Activated CD8-positive, alpha-beta T cell treated with anti-CD3 and anti-CD28 coated beads for 36 hours (primary cell): Measurements from ENCODE around the gene SLC25A44. TPM values are rescaled to one million over a fixed set of nuclear protein-coding genes. Genes with fewer than 3 reads are reported as not detected.

Source experiments
- ATAC-seq: fragments of 200-7000 bp; cut with Tn5 transposase; one replicate; pipeline ENCODE4 v1.10.0; 2021; ENCODE audit warnings: mild to moderate bottlenecking, moderate library complexity
- CTCF ChIA-PET: fragments of 350-600 bp; sonication (Branson Sonifier 250); formaldehyde crosslinking; loops from one replicate; lab custom pipeline; 2021; ENCODE audit warnings: antibody characterized with exemption; lab: Charles Lee
- POLR2A ChIA-PET: fragments of 350-600 bp; sonication (Branson Sonifier 250); formaldehyde crosslinking; loops from one replicate; lab custom pipeline; 2021; ENCODE audit warnings: antibody characterized with exemption; lab: Charles Lee
- DNase-seq: peaks from one replicate; pipeline ENCODE4 v3.0.0-alpha.2; 2020
- H3K27ac Mint-ChIP-seq: one replicate; pipeline ENCODE4 v1.8.0; 2021; ENCODE audit warnings: mild to moderate bottlenecking, mixed read lengths
- H3K27me3 Mint-ChIP-seq: one replicate; pipeline ENCODE4 v1.8.0; 2021; ENCODE audit warnings: mixed read lengths
- H3K36me3 Mint-ChIP-seq: one replicate; pipeline ENCODE4 v1.8.0; 2021; ENCODE audit warnings: low read depth, mixed read lengths
- H3K4me1 Mint-ChIP-seq: one replicate; pipeline ENCODE4 v1.8.0; 2021; ENCODE audit warnings: low read depth, mixed read lengths
- H3K4me3 Mint-ChIP-seq: one replicate; pipeline ENCODE4 v1.8.0; 2021; ENCODE audit warnings: mild to moderate bottlenecking, moderate library complexity, mixed read lengths
- H3K9me3 Mint-ChIP-seq: one replicate; pipeline ENCODE4 v1.8.0; 2021; ENCODE audit warnings: mixed read lengths
- intact Hi-C: fragments of 100-400 bp; cut with micrococcal nuclease; formaldehyde crosslinking; loops from one replicate; pipeline ENCODE4 v1.10.0; 2022
- total RNA-seq, 2 experiments: library from RNA; stranded (reverse); gene quantifications; one replicate each; pipeline ENCODE4 v1.2.3, GENCODE V29; 2021
- TF ChIP-seq, protein P1 (sequence below): fragments of 200-600 bp; IDR thresholded peaks from one replicate; pipeline ENCODE4 v1.8.0; 2022; ENCODE audit warnings: antibody characterized with exemption, mild to moderate bottlenecking

The SLC25A44 gene
- total RNA-seq, 2 experiments from 2014 or later, result 41.9 to 43.0 TPM

- H3K4me3 Mint-ChIP-seq, result no peak overlapping the region
- no peaks in the 10 kb centered on the region for H3K9me3 Mint-ChIP-seq
- no peaks in the 10 kb centered on the region for H3K27me3 Mint-ChIP-seq
- intact Hi-C loops, result no loop called here
- no peak overlapping the region for H3K27ac Mint-ChIP-seq
- H3K36me3 Mint-ChIP-seq, result peaks cover 55% of the 10 kb centered on the region
- ATAC-seq (peak; percentile 81), DNase-seq (peak; percentile 72)
- peaks cover 60% of the 10 kb centered on the region for H3K4me1 Mint-ChIP-seq
- ChIA-PET POLR2A (interaction anchor here (0.8 to 12.8 kb wide), 12 partner anchors 13 to 85 kb away, joined by 3 to 177 read pairs (median 4); partner anchors contain the start of genes PMF1 and TMEM79), CTCF (interaction anchor here (0.7 to 4.7 kb wide), 11 partner anchors 11 to 187 kb away, joined by 3 to 57 read pairs (median 5); partner anchors contain the start of gene PMF1)
- TF ChIP-seq, protein P1, sequence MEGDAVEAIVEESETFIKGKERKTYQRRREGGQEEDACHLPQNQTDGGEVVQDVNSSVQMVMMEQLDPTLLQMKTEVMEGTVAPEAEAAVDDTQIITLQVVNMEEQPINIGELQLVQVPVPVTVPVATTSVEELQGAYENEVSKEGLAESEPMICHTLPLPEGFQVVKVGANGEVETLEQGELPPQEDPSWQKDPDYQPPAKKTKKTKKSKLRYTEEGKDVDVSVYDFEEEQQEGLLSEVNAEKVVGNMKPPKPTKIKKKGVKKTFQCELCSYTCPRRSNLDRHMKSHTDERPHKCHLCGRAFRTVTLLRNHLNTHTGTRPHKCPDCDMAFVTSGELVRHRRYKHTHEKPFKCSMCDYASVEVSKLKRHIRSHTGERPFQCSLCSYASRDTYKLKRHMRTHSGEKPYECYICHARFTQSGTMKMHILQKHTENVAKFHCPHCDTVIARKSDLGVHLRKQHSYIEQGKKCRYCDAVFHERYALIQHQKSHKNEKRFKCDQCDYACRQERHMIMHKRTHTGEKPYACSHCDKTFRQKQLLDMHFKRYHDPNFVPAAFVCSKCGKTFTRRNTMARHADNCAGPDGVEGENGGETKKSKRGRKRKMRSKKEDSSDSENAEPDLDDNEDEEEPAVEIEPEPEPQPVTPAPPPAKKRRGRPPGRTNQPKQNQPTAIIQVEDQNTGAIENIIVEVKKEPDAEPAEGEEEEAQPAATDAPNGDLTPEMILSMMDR, result no peak
Observed at GRCh38 chr1:156198831-156199349, 5.0 kb downstream of the SLC25A44 start.

DNA sequence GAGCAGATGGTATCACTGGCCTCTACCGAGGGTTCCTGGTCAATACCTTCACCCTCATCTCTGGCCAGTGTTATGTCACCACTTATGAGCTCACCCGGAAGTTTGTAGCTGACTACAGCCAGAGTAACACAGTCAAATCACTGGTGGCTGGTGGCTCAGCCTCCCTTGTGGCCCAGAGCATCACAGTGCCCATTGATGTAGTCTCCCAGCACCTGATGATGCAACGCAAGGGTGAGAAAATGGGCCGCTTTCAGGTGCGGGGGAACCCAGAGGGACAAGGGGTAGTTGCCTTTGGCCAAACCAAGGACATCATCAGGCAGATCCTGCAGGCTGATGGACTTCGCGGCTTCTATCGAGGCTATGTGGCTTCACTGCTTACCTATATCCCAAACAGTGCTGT is 6.1 kb downstream of the SLC25A44 start:
- ATAC-seq (no peak), DNase-seq (peak; percentile 20)
- H3K36me3 Mint-ChIP-seq, result peaks cover 48% of the 10 kb centered on the region
- H3K27me3 Mint-ChIP-seq, result no peaks in the 10 kb centered on the region
- TF ChIP-seq, protein P1, result no peak
- POLR2A ChIA-PET, result interaction anchor here (0.6 to 12.8 kb wide), 5 partner anchors 12 to 80 kb away, joined by 4 to 177 read pairs (median 6); partner anchors contain the start of gene PMF1
- H3K4me3 Mint-ChIP-seq, result no peak overlapping the region
- no peaks in the 10 kb centered on the region for H3K9me3 Mint-ChIP-seq
- CTCF ChIA-PET, result interaction anchor here (2.0 to 4.7 kb wide), 5 partner anchors 10 to 103 kb away, joined by 6 to 57 read pairs (median 12); partner anchors contain the start of gene PMF1
- intact Hi-C loops, result no loop called here
- peaks cover 57% of the 10 kb centered on the region for H3K4me1 Mint-ChIP-seq
- H3K27ac Mint-ChIP-seq, result no peak overlapping the region

DNA sequence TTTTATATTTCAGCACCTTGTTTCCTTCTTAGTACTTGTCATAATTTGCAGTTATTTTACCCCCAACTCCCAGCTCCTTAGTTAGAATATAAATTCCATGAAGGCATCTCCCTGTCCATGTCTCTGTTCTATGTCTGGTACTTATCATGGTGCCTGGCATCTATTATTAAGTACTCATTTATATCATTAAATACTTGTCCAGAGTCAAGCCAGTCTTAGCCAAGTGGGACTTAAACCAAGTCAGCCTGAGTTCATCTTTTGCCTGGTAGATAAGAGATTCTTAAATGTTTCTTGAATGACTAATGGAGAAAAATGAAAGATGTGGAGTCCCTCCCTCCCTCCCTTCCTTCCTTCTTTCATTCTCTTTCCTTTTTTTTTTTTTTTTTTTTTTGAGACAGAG is 9.4 kb downstream of the SLC25A44 start:
- peaks cover 34% of the 10 kb centered on the region for H3K4me1 Mint-ChIP-seq
- POLR2A ChIA-PET, result interaction anchor here (0.7 to 12.8 kb wide), 5 partner anchors 9 to 48 kb away, joined by 3 to 177 read pairs (median 3); partner anchors contain the start of gene PMF1
- DNase-seq (no peak), ATAC-seq (no peak)
- no peak overlapping the region for H3K4me3 Mint-ChIP-seq
- H3K36me3 Mint-ChIP-seq, result peaks cover 41% of the 10 kb centered on the region
- H3K9me3 Mint-ChIP-seq, result no peaks in the 10 kb centered on the region
- H3K27ac Mint-ChIP-seq, result no peak overlapping the region
- CTCF ChIA-PET, result interaction anchor here (2.2 kb wide), 1 partner anchor 22 kb away, joined by 9 read pairs; no protein-coding TSS in a partner anchor
- intact Hi-C loops, result no loop called here
- TF ChIP-seq, protein P1, result no peak
- H3K27me3 Mint-ChIP-seq, result no peaks in the 10 kb centered on the region

DNA sequence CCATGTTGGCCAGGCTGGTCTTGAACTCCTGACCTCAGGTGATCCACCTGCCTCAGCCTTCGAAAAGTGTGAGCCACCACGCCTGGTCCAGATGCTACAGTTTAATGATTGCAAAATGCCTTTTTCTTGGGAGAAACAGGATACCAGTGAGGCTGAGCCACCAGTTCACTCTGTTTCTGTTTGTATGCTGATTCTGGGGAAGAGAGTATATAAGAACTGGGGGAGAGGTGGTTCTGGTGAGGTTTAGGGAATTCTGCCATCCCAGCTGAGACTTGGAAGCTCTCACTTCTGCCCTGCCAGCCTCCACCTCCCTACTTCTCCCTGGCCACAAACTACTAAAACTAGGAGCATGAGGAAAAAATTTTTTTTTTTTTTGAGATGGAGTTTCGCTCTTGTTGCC is 10.8 kb downstream of the SLC25A44 start:
- ATAC-seq, result no peak
- H3K27me3 Mint-ChIP-seq, result no peaks in the 10 kb centered on the region
- no peaks in the 10 kb centered on the region for H3K9me3 Mint-ChIP-seq
- intact Hi-C loops, result no loop called here
- H3K27ac Mint-ChIP-seq, result no peak overlapping the region
- DNase-seq, result no peak
- no peak overlapping the region for H3K4me3 Mint-ChIP-seq
- TF ChIP-seq, protein P1, result no peak
- ChIA-PET CTCF (no interaction called here), POLR2A (interaction anchor here (1.0 to 12.8 kb wide), 4 partner anchors 7 to 246 kb away, joined by 3 to 177 read pairs (median 4); partner anchors contain the start of gene PMF1)
- peaks cover 20% of the 10 kb centered on the region for H3K4me1 Mint-ChIP-seq
- H3K36me3 Mint-ChIP-seq, result peaks cover 30% of the 10 kb centered on the region

GRCh38 chr1:156211243-156211642 is 17.3 kb downstream of the SLC25A44 start:
- Mint-ChIP-seq H3K27me3 (no peaks in the 10 kb centered on the region), H3K36me3 (peaks cover 62% of the 10 kb centered on the region), H3K27ac (peak overlapping the region; percentile 17), H3K9me3 (no peaks in the 10 kb centered on the region), H3K4me3 (no peak overlapping the region), H3K4me1 (peaks cover 29% of the 10 kb centered on the region)
- ChIA-PET POLR2A (interaction anchor here (0.9 to 9.6 kb wide), 4 partner anchors 8 to 71 kb away, joined by 4 to 177 read pairs (median 46); partner anchors contain the start of genes SLC25A44 and SMG5), CTCF (interaction anchor here (1.0 to 6.0 kb wide), 4 partner anchors 9 to 70 kb away, joined by 3 to 61 read pairs (median 8); no protein-coding TSS in a partner anchor)
- DNase-seq (no peak), ATAC-seq (no peak)
- TF ChIP-seq, protein P1, result no peak
- intact Hi-C loops, result no loop called here
